Right hindlimb (tissue), 1 donor: ENCODE data around the gene PHACTR2.

Source experiments
- DNase-seq: peaks from one replicate; pipeline ENCODE4 v3.0.0-alpha.2; 2018

Gene PHACTR2

GRCh38 chr6:143675946-143676345 lies 1.8 kb upstream of the PHACTR2 start:
- DNase-seq, result no peak

- DNase-seq, result no peak
Measured at GRCh38 chr6:143676437-143677045, 1.2 kb upstream of the PHACTR2 start.

GRCh38 chr6:143677577-143677890 lies 231 bp upstream of the PHACTR2 start:
- no peak for DNase-seq

GRCh38 chr6:143679041-143679440 lies 1.3 kb downstream of the PHACTR2 start:
- no peak for DNase-seq

DNA sequence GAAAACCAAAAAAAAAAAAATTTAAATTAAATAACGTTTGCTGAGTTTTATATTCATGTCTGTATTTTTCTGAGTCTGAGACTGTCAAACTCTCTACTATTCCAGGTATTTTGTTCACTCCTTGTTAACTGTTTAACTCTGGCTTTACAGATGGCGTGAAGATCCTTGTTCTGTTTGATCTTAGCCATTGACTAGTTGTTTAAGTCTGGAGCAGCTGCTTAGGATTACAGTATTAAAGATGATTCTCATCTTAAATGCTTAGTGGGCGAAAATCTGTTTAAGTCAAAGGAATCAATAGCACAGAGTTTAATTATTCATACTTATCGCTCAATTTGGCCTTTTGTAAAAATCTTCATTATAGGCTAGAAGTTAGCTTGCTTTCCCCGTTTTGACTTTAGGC lies 2.4 kb downstream of the PHACTR2 start:
- no peak for DNase-seq

- no peak for DNase-seq
Measured at GRCh38 chr6:143682805-143683204, 5.0 kb downstream of the PHACTR2 start.

- DNase-seq, result no peak
Measured at GRCh38 chr6:143684486-143684885, 6.7 kb downstream of the PHACTR2 start.

DNA sequence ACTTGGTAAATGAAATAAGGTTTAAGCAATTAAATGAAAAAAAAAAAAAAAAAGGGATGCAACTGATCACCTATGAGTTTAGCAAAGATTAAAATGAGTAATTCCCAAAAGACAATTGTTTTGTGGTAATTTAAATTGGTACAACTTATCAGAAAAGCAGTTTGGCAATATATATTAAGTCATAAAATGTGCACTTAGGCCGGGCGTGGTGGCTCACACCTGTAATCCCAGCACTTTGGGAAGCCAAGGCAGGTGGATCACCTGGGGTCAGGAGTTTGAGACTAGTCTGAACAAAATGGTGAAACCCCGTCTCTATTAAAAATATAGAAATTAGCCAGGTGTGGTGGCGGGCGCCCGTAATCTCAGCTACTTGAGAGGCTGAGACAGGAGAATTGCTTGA lies 7.9 kb downstream of the PHACTR2 start:
- DNase-seq, result no peak

- DNase-seq, result no peak
Measured at GRCh38 chr6:143687591-143687990, 9.8 kb downstream of the PHACTR2 start.

DNA sequence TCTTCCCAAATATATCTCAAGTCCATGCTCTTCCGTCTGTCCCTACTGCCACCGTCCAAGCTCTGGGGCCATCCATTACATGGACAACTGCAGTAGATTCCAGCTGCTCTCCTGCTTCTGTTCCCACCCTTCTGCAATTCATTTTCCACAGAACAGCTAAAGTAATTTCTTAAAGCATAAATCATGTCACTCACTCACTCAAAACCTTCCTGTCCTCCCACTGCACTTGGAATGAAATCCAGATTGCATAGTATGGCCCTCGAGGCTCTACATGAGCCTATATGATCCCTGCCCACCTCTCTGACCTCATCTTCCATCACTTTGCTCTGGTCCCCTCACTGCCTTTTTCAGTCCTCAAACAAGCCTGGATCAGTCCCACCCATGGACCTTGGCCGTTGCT lies 10.9 kb downstream of the PHACTR2 start:
- DNase-seq, result no peak

GRCh38 chr6:143689852-143690251 lies 12.1 kb downstream of the PHACTR2 start:
- DNase-seq, result no peak

DNA sequence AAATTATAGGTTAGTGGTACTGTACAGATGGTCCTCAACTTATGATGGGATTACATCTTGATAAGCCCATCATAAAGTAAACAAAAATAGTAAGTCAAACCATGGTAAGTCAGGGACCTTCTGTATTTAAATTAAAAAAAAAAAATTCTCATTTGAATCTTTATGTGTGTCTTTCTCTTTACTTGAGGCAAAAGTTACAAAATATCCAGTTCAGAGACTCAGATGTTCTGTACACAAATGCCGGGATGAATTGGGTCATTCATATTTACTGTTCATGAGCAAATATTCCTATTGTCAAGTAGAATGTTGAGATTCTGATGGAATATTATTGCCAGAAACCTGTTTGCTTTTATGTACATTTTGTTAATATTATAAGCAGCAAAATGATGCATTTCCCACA lies 13.4 kb downstream of the PHACTR2 start:
- DNase-seq, result no peak

- DNase-seq, result peak; percentile 52
Measured at GRCh38 chr6:143691900-143692636, 14.3 kb downstream of the PHACTR2 start.

DNA sequence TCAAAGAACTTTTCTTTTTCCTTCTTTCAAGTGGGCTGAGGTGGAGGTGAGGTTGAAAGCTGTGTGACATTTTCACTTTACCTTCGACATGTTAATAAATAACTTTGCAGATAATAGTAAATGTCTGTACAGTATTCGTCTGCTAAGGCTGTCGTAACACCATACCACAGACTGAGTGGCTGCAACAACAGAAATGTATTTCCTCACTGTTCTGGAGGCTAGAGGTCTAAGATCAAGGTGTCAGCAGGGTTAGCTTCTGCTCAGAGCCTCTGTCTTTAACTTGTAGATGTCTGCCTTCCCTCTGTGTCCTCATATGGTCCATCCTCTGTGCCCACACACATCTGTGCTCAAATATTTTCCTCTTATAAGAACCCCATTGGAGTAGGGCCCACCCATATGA lies 14.9 kb downstream of the PHACTR2 start:
- DNase-seq, result no peak

- no peak for DNase-seq
Measured at GRCh38 chr6:143694013-143694412, 16.2 kb downstream of the PHACTR2 start.

- DNase-seq, result no peak
Measured at GRCh38 chr6:143694560-143694959, 16.8 kb downstream of the PHACTR2 start.

DNA sequence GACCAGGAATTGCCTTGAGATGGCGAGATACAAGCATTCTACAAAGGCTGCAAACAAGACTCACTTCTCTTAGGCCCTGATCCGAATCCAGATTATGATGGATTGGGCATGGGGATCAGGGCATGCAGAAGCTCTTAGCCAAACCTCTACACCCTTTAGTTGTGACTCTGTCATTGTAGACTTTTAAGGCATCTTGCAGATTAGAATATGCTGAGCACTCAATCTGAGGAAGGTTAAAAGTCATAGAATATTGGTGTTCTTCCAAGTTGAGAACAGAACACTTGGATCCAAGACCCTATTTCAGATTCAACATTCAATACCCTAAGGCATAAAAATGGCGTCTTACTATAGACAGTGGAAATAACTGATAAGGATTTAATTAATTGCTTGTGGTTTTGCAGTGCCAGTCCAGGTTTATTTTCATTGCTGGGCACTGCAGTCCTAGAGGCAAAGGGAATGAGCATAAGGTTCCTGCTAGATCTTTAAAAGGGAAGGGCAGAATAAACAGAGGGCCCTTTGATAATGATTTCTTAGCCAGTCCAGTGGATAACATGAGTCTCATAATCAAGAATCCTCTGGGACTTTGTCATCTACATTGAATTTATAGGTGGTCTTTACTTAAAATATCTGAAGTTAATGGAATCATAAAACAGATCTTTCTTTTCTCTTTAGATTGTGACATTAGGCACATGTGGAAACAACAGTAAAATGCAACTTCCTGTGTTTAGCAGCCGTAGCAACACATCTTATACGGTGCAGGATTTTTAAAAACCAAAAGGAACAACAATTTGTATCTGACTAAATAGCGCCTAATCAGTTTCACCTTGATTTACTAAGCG lies 17.6 kb downstream of the PHACTR2 start:
- no peak for DNase-seq

- no peak for DNase-seq
Measured at GRCh38 chr6:143695969-143696663, 18.4 kb downstream of the PHACTR2 start.

DNA sequence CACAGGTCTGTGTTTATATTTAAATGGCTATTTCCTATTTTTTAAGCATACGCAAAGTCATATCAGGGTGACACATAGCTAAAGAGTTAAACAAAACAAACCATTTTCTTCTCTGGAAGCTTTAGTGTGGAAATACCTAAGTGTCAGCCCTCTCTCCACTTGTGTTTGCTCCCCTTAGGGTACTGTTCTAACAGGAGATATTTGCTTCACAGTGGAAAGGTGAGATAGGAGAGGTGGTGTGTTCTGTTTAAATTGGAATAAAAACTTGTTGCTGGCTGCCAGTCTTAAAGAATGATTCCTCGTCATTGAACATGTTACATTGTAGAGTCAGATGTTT lies 18.9 kb downstream of the PHACTR2 start:
- no peak for DNase-seq

DNA sequence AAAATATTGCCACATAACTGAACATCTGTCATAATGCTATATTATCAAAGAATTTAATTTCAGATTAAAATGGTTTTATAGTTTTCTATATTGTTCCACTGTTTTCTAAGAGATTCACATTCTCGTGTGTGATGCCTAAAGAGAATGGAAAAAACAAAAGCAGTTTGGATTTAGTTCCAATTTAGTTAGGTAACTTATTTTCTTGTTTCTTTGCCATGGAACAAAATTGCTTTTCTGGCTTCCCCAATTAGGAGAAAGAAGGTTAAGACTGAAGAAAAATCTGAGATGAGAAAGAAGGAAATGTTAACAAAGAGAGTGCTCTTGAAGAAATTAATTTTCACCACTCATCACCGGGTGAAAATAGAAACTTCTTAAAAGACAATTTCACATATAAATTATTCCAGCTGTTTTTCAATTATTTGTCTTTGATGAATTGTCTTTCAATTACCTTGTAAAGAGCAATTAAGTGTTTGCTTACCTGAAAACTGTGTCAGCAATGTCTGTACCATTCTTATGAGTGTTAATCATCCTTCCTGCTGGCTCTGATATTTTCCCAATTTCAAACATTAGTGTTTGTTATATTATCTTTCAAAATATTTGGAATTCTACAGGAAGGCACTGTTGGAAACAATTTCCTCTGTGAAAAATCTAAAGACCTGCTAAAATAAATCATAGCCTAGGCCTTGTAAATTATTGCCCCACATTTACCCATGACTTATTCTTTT lies 19.5 kb downstream of the PHACTR2 start:
- no peak for DNase-seq

GRCh38 chr6:143698329-143698728 lies 20.6 kb downstream of the PHACTR2 start:
- DNase-seq, result no peak

GRCh38 chr6:143698759-143699429 lies 21.1 kb downstream of the PHACTR2 start:
- DNase-seq, result no peak
